Tibial nerve (tissue), 4 donors: ENCODE results near the gene NAXD. TPM values are rescaled to one million over a fixed set of nuclear protein-coding genes. Genes with fewer than 3 reads are reported as not detected.

Experiments used
- DNase-seq, 2 donors: peaks; one replicate each; pipeline ENCODE4 v3.0.0-alpha.2; 2019; ENCODE audit warnings: low spot score in 2 of 2
- H3K27ac ChIP-seq, 4 donors: fragments of 200-600 bp; sonication (generic) in 3 of 4; one replicate each; pipeline ENCODE4 v1.5.1; 2017 to 2019; ENCODE audit warnings: mild to moderate bottlenecking in 1 of 4
- H3K27me3 ChIP-seq, 2 donors: fragments of 200-600 bp; sonication (generic) in 1 of 2; one replicate each; pipeline versions ENCODE4 v1.5.1 to v1.6.0; 2017 to 2019
- H3K36me3 ChIP-seq, 3 donors: fragments of 200-600 bp; sonication (generic); one replicate each; pipeline ENCODE4 v1.5.1; 2018 to 2019
- H3K4me1 ChIP-seq, 4 donors: fragments of 200-600 bp; sonication (generic) in 3 of 4; one replicate each; pipeline ENCODE4 v1.5.1; 2017 to 2019
- H3K4me3 ChIP-seq, 4 donors: fragments of 200-600 bp; sonication (generic) in 3 of 4; one replicate each; pipeline ENCODE4 v1.5.1; 2017 to 2019; ENCODE audit warnings: mild to moderate bottlenecking in 1 of 4, moderate library complexity in 1 of 4
- H3K9me3 ChIP-seq, 4 donors: fragments of 200-600 bp; sonication (generic) in 3 of 4; one replicate each; pipeline ENCODE4 v1.5.1; 2017 to 2019
- CTCF ChIP-seq, 5 experiments: fragments of 200-600 bp in 3 of 5; fragments of 450-650 bp in 2 of 5; sonication (generic) in 3 of 5; IDR thresholded peaks; one replicate each; pipeline ENCODE4 v1.5.1; 2016 to 2019; ENCODE audit warnings: antibody characterized with exemption in 5 of 5, mild to moderate bottlenecking in 3 of 5, moderate library complexity in 2 of 5
- EP300 ChIP-seq, 2 donors: sonication (generic); formaldehyde crosslinking; IDR thresholded peaks; one replicate each; pipeline ENCODE4 v1.6.1; 2017; ENCODE audit warnings: antibody characterized with exemption in 2 of 2, mild to moderate bottlenecking in 1 of 2
- POLR2A ChIP-seq, 2 donors: fragments of 450-650 bp; IDR thresholded peaks; one replicate each; pipeline ENCODE4 v1.6.1; 2017; ENCODE audit warnings: antibody characterized with exemption in 2 of 2, mild to moderate bottlenecking in 2 of 2, moderate library complexity in 2 of 2
- WGBS, 2 donors: methylation state at CpG; one replicate each; pipeline ENCODE4 v1.1.5; 2018; 5-methylcytosine and 5-hydroxymethylcytosine counted together
- total RNA-seq, 4 donors: library from RNA; depleted of rRNA; stranded (reverse); fragments of >200 nt; gene quantifications; one replicate each; pipeline ENCODE4 v1.1.0, GENCODE V29; 2016

NAXD gene
- total RNA-seq, 4 donors from 2014 or later, result 27.6 to 45.7 (median 38.5) TPM

- peaks cover 0 to 86% (median 0%) of the 10 kb centered on the region in 3 donors for H3K36me3 ChIP-seq
- TF ChIP-seq CTCF (IDR thresholded peaks at IDR 0.05), result no peak
- no peak for TF ChIP-seq EP300 (IDR thresholded peaks at IDR 0.05)
- TF ChIP-seq POLR2A (IDR thresholded peaks at IDR 0.05), result no peak
- no peaks in the 10 kb centered on the region for H3K9me3 ChIP-seq
- DNase-seq, result no peak
- H3K4me3 ChIP-seq, result no peak overlapping the region
- WGBS, 2 donors, result 87 to 93% methylated on average over 10 of the region's 10 CpGs
- H3K27me3 ChIP-seq, result no peaks in the 10 kb centered on the region
- H3K4me1 ChIP-seq, result peaks cover 0 to 17% (median 3%) of the 10 kb centered on the region in 4 donors
- no peak overlapping the region for H3K27ac ChIP-seq
Observed at GRCh38 chr13:110647365-110647737, 32.0 kb downstream of the NAXD start.

- Histone ChIP-seq H3K27ac (no peak overlapping the region), H3K4me1 (peaks cover 0 to 17% (median 3%) of the 10 kb centered on the region in 4 donors), H3K9me3 (no peaks in the 10 kb centered on the region), H3K4me3 (no peak overlapping the region), H3K36me3 (peaks cover 0 to 86% (median 0%) of the 10 kb centered on the region in 3 donors), H3K27me3 (no peaks in the 10 kb centered on the region)
- 71 to 74% methylated on average over 16 of the region's 16 CpGs for WGBS, 2 donors
- DNase-seq, result no peak
- TF ChIP-seq CTCF (IDR thresholded peaks at IDR 0.05), result no peak
- no peak for TF ChIP-seq POLR2A (IDR thresholded peaks at IDR 0.05)
- no peak for TF ChIP-seq EP300 (IDR thresholded peaks at IDR 0.05)
Observed at GRCh38 chr13:110648146-110648819, 32.9 kb downstream of the NAXD start.

- DNase-seq, result no peak
- TF ChIP-seq POLR2A (IDR thresholded peaks at IDR 0.05) (no peak), EP300 (IDR thresholded peaks at IDR 0.05) (no peak), CTCF (IDR thresholded peaks at IDR 0.05) (no peak)
- WGBS, 2 donors, result 78 to 81% methylated on average over 34 to 35 of the region's 35 CpGs
Observed at GRCh38 chr13:110648848-110649421, 33.6 kb downstream of the NAXD start.

GRCh38 chr13:110649551-110649950, 34.2 kb downstream of the NAXD start:
- whole genome bisulfite sequencing, 2 donors, result 91% methylated on average over 7 of the region's 7 CpGs
- DNase-seq, result no peak

More at GRCh38 chr13:110648848-110649421, 33.6 kb downstream of the NAXD start:
- peaks cover 0 to 84% (median 0%) of the 10 kb centered on the region in 3 donors for H3K36me3 ChIP-seq
- no peaks in the 10 kb centered on the region for H3K27me3 ChIP-seq
- peaks cover 0 to 17% (median 3%) of the 10 kb centered on the region in 4 donors for H3K4me1 ChIP-seq
- H3K27ac ChIP-seq, result no peak overlapping the region
- no peaks in the 10 kb centered on the region for H3K9me3 ChIP-seq
- H3K4me3 ChIP-seq, result no peak overlapping the region

More at GRCh38 chr13:110649551-110649950, 34.2 kb downstream of the NAXD start:
- Histone ChIP-seq H3K36me3 (peaks cover 0 to 79% (median 0%) of the 10 kb centered on the region in 3 donors), H3K4me3 (no peak overlapping the region), H3K27me3 (no peaks in the 10 kb centered on the region), H3K27ac (no peak overlapping the region), H3K4me1 (peaks cover 0 to 14% (median 3%) of the 10 kb centered on the region in 4 donors), H3K9me3 (no peaks in the 10 kb centered on the region)
- TF ChIP-seq EP300 (IDR thresholded peaks at IDR 0.05), result no peak
- no peak for TF ChIP-seq CTCF (IDR thresholded peaks at IDR 0.05)
- TF ChIP-seq POLR2A (IDR thresholded peaks at IDR 0.05), result no peak
